Mucosa of rectum (tissue), 2 donors: ENCODE data around the gene REX1BD.

Source experiments
- H3K27ac ChIP-seq, 2 donors: one replicate each; pipeline ENCODE4 v1.7.0; 2013; ENCODE audit warnings: inconsistent platforms in 2 of 2, low read depth in 2 of 2, low read length in 2 of 2
- H3K27me3 ChIP-seq, 2 donors: one replicate each; pipeline ENCODE4 v1.7.0; 2013; ENCODE audit warnings: low read length in 2 of 2; ENCODE audit not compliant: control insufficient read depth in 2 of 2, insufficient read depth in 2 of 2
- H3K36me3 ChIP-seq, 2 donors: one replicate each; pipeline ENCODE4 v1.7.0; 2013; ENCODE audit warnings: low read length in 2 of 2; ENCODE audit not compliant: control insufficient read depth in 2 of 2, insufficient read depth in 2 of 2
- H3K4me1 ChIP-seq, 2 donors: one replicate each; pipeline ENCODE4 v1.7.0; 2013; ENCODE audit warnings: low read length in 2 of 2, mild to moderate bottlenecking in 1 of 2; ENCODE audit not compliant: control insufficient read depth in 2 of 2, insufficient read depth in 2 of 2
- H3K4me3 ChIP-seq, 2 donors: one replicate each; pipeline ENCODE4 v1.7.0; 2013; ENCODE audit warnings: low read length in 2 of 2
- H3K9ac ChIP-seq, 2 donors: one replicate each; pipeline ENCODE4 v1.7.0; 2013; ENCODE audit warnings: low read length in 2 of 2, low read depth in 1 of 2, mild to moderate bottlenecking in 1 of 2
- H3K9me3 ChIP-seq, 2 donors: one replicate each; pipeline ENCODE4 v1.7.0; 2013; ENCODE audit warnings: low read length in 2 of 2; ENCODE audit not compliant: control insufficient read depth in 2 of 2
- donor health status: healthy.
- donor health status: Normal muscosa, but diverticular disease.

The REX1BD gene

GRCh38 chr19:18634612-18635297 lies 46.2 kb downstream of the REX1BD start:
- no peak overlapping the region for H3K4me3 ChIP-seq
- peaks cover 19 to 21% of the 10 kb centered on the region in 2 donors for H3K4me1 ChIP-seq
- no peaks in the 10 kb centered on the region for H3K36me3 ChIP-seq
- H3K9ac ChIP-seq, result no peak overlapping the region
- no peaks in the 10 kb centered on the region for H3K9me3 ChIP-seq
- no peak overlapping the region for H3K27ac ChIP-seq
- no peaks in the 10 kb centered on the region for H3K27me3 ChIP-seq

- Histone ChIP-seq H3K4me1 (peaks cover 19 to 21% of the 10 kb centered on the region in 2 donors), H3K9ac (no peak overlapping the region), H3K4me3 (peak overlapping the region in 1 of 2 donors; percentile 13), H3K27ac (no peak overlapping the region), H3K36me3 (no peaks in the 10 kb centered on the region), H3K27me3 (no peaks in the 10 kb centered on the region), H3K9me3 (no peaks in the 10 kb centered on the region)
Measured at GRCh38 chr19:18635831-18636182, 47.2 kb downstream of the REX1BD start.

- no peaks in the 10 kb centered on the region for H3K27me3 ChIP-seq
- peak overlapping the region; percentile 64 to 79 for H3K27ac ChIP-seq
- H3K9ac ChIP-seq, result peak overlapping the region in 1 of 2 donors; percentile 3
- peaks cover 19 to 21% of the 10 kb centered on the region in 2 donors for H3K4me1 ChIP-seq
- H3K36me3 ChIP-seq, result no peaks in the 10 kb centered on the region
- H3K4me3 ChIP-seq, result peak overlapping the region; percentile 57 to 73
- H3K9me3 ChIP-seq, result no peaks in the 10 kb centered on the region
Measured at GRCh38 chr19:18636183-18636968, 47.8 kb downstream of the REX1BD start.

- H3K9me3 ChIP-seq, result no peaks in the 10 kb centered on the region
- H3K4me1 ChIP-seq, result peaks cover 19 to 21% of the 10 kb centered on the region in 2 donors
- H3K27me3 ChIP-seq, result no peaks in the 10 kb centered on the region
- peak within 1 kb of the TSS; percentile 75 to 84 for H3K9ac ChIP-seq
- H3K27ac ChIP-seq, result peak within 1 kb of the TSS; percentile 76 to 84
- no peaks in the 10 kb centered on the region for H3K36me3 ChIP-seq
- peak within 1 kb of the TSS; percentile 63 to 76 for H3K4me3 ChIP-seq
Measured at GRCh38 chr19:18636969-18637629, 48.5 kb downstream of the REX1BD start, which contains the start of gene KLHL26. Gene KLHL26 (plus strand): TSS chr19:18637028. CDS start chr19:18637055, 27 bp downstream.

GRCh38 chr19:18637673-18638630 lies 49.4 kb downstream of the REX1BD start:
- Histone ChIP-seq H3K9ac (peak overlapping the region; percentile 75 to 84), H3K27ac (peak overlapping the region; percentile 76 to 84), H3K9me3 (no peaks in the 10 kb centered on the region), H3K27me3 (no peaks in the 10 kb centered on the region), H3K4me3 (peak overlapping the region in 1 of 2 donors; percentile 76), H3K4me1 (peaks cover 19 to 21% of the 10 kb centered on the region in 2 donors), H3K36me3 (no peaks in the 10 kb centered on the region)

- Histone ChIP-seq H3K27me3 (no peaks in the 10 kb centered on the region), H3K9ac (no peak overlapping the region), H3K4me1 (peaks cover 19 to 21% of the 10 kb centered on the region in 2 donors), H3K36me3 (no peaks in the 10 kb centered on the region), H3K9me3 (no peaks in the 10 kb centered on the region), H3K4me3 (no peak overlapping the region), H3K27ac (no peak overlapping the region)
Measured at GRCh38 chr19:18639706-18640243, 51.2 kb downstream of the REX1BD start.
